ENCODE data around the gene LYPD4. TPM values are rescaled to one million over a fixed set of nuclear protein-coding genes. Genes with fewer than 3 reads are reported as not detected.

The LYPD4 gene
- total and polyA plus RNA-seq, 2 donors (not counting 1 experiment from before 2014, with no cell fraction given): not detected

DNA sequence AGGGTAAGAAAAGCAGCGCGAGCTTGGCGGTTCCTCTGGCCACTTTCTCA, 343 bp upstream of the LYPD4 start, which contains the start of gene DMRTC2:
Gene DMRTC2, plus strand, starts transcription at position 42 of the 50 bp plus-strand sequence. CDS start 2,387 bp downstream, outside the sequence.
- Histone ChIP-seq H3K4me3 (replicated peaks in 1 of 4; ENCODE audit: control extremely low read depth in 1 of 4, insufficient read depth in 1 of 4, low read depth in 3 of 4, low read length in 4 of 4) (no peak within 1 kb of the TSS), H3K36me3 (ENCODE audit: control insufficient read depth, insufficient read depth, low read length) (no peaks in the 10 kb centered on the region), H3K9me3 (ENCODE audit: control insufficient read depth, insufficient read depth, low read depth, low read length) (no peaks in the 10 kb centered on the region), H3K27ac (ENCODE audit: insufficient read depth, low read length) (no peak within 1 kb of the TSS), H4K20me1 (ENCODE audit: control insufficient read depth, extremely low read depth, insufficient read depth, low read length) (no peaks in the 10 kb centered on the region), H3K27me3 (ENCODE audit: control insufficient read depth, insufficient read depth, low read length) (no peaks in the 10 kb centered on the region), H3K79me2 (ENCODE audit: control insufficient read depth, insufficient read depth, low read length) (no peaks in the 10 kb centered on the region), H3K4me1 (ENCODE audit: control insufficient read depth, extremely low read depth, insufficient read depth, low read length) (no peaks in the 10 kb centered on the region), H3K9ac (ENCODE audit: insufficient read depth, low read length) (no peak within 1 kb of the TSS), H2AFZ (ENCODE audit: low read length) (no peak within 1 kb of the TSS), H3K4me2 (ENCODE audit: extremely low read depth, insufficient read depth, low read length) (no peak within 1 kb of the TSS)
- DNase-seq (ENCODE audit: low read depth in 2 of 2): no peak
- TF ChIP-seq, protein P1, sequence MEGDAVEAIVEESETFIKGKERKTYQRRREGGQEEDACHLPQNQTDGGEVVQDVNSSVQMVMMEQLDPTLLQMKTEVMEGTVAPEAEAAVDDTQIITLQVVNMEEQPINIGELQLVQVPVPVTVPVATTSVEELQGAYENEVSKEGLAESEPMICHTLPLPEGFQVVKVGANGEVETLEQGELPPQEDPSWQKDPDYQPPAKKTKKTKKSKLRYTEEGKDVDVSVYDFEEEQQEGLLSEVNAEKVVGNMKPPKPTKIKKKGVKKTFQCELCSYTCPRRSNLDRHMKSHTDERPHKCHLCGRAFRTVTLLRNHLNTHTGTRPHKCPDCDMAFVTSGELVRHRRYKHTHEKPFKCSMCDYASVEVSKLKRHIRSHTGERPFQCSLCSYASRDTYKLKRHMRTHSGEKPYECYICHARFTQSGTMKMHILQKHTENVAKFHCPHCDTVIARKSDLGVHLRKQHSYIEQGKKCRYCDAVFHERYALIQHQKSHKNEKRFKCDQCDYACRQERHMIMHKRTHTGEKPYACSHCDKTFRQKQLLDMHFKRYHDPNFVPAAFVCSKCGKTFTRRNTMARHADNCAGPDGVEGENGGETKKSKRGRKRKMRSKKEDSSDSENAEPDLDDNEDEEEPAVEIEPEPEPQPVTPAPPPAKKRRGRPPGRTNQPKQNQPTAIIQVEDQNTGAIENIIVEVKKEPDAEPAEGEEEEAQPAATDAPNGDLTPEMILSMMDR (conservative IDR thresholded peaks at IDR 0.05 in 1 of 2, IDR thresholded peaks at IDR 0.05 in 1 of 2; ENCODE audit: low read depth in 1 of 2, low read length in 2 of 2): no peak
- no peak for TF ChIP-seq EZH2 (IDR thresholded peaks at IDR 0.05; ENCODE audit: low read length, missing control alignments)

DNA sequence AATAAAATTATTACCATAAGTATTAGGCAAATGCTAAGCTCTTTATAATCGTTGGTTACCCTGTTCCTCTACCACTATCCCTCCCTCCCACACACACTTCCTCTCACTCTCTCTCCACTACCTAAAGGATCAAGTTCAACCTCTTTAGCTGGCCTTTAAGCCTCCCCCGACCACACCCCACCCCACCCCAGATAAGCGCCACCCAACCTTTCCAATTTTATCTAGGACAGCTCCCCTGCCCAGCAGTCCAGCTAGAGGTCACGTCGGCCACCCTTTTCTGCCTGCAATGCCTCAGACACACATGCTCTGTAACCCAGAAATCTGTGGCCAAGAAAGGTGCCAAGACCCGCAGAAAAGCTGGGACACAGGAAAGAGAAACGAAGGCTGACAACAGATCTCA, 1.1 kb downstream of the LYPD4 start:
- no peak for TF ChIP-seq EZH2 (IDR thresholded peaks at IDR 0.05; ENCODE audit: low read length, missing control alignments)
- TF ChIP-seq, protein P1 (conservative IDR thresholded peaks at IDR 0.05 in 1 of 2, IDR thresholded peaks at IDR 0.05 in 1 of 2; ENCODE audit: low read depth in 1 of 2, low read length in 2 of 2): no peak
- Histone ChIP-seq H3K36me3 (ENCODE audit: control insufficient read depth, insufficient read depth, low read length) (no peaks in the 10 kb centered on the region), H3K9ac (ENCODE audit: insufficient read depth, low read length) (no peak overlapping the region), H2AFZ (ENCODE audit: low read length) (no peak overlapping the region), H3K4me3 (replicated peaks in 1 of 4; ENCODE audit: control extremely low read depth in 1 of 4, insufficient read depth in 1 of 4, low read depth in 3 of 4, low read length in 4 of 4) (no peak overlapping the region), H3K27me3 (ENCODE audit: control insufficient read depth, insufficient read depth, low read length) (no peaks in the 10 kb centered on the region), H4K20me1 (ENCODE audit: control insufficient read depth, extremely low read depth, insufficient read depth, low read length) (no peaks in the 10 kb centered on the region), H3K4me1 (ENCODE audit: control insufficient read depth, extremely low read depth, insufficient read depth, low read length) (no peaks in the 10 kb centered on the region), H3K79me2 (ENCODE audit: control insufficient read depth, insufficient read depth, low read length) (no peaks in the 10 kb centered on the region), H3K27ac (ENCODE audit: insufficient read depth, low read length) (no peak overlapping the region), H3K4me2 (ENCODE audit: extremely low read depth, insufficient read depth, low read length) (no peak overlapping the region), H3K9me3 (ENCODE audit: control insufficient read depth, insufficient read depth, low read depth, low read length) (no peaks in the 10 kb centered on the region)
- no peak for DNase-seq (ENCODE audit: low read depth in 2 of 2)

DNA sequence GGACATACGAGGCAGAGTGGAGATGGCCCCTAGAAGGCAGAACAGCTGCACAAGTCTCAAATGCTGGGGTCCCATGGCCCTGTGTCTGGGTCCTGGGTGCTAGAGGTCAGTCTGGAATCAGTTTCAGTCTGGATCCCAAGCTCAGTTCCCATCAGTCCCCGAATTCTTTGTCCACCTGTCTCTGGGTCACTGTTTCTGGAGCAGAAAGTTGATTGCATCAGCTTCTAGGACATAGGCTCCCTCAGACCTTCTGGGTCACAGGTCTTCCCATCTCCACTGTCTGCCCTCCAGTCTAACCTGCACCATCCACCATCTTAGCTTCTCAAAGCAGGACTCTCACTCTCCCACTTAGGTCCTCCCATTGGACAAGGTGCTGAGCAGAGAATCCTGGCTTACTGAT, 5.3 kb downstream of the LYPD4 start:
- H3K27me3 ChIP-seq (ENCODE audit: control insufficient read depth, insufficient read depth, low read length): peaks cover 10% of the 10 kb centered on the region
- no peaks in the 10 kb centered on the region for H3K36me3 ChIP-seq (ENCODE audit: control insufficient read depth, insufficient read depth, low read length)
- no peak for DNase-seq (ENCODE audit: low read depth in 2 of 2)
- H2AFZ ChIP-seq (ENCODE audit: low read length): no peak overlapping the region
- no peak overlapping the region for H3K4me3 ChIP-seq (replicated peaks in 1 of 4; ENCODE audit: control extremely low read depth in 1 of 4, insufficient read depth in 1 of 4, low read depth in 3 of 4, low read length in 4 of 4)
- H3K79me2 ChIP-seq (ENCODE audit: control insufficient read depth, insufficient read depth, low read length): no peaks in the 10 kb centered on the region
- H3K4me1 ChIP-seq (ENCODE audit: control insufficient read depth, extremely low read depth, insufficient read depth, low read length): no peaks in the 10 kb centered on the region
- no peaks in the 10 kb centered on the region for H4K20me1 ChIP-seq (ENCODE audit: control insufficient read depth, extremely low read depth, insufficient read depth, low read length)
- no peak for TF ChIP-seq EZH2 (IDR thresholded peaks at IDR 0.05; ENCODE audit: low read length, missing control alignments)
- TF ChIP-seq, protein P1 (conservative IDR thresholded peaks at IDR 0.05 in 1 of 2, IDR thresholded peaks at IDR 0.05 in 1 of 2; ENCODE audit: low read depth in 1 of 2, low read length in 2 of 2): no peak
- no peak overlapping the region for H3K4me2 ChIP-seq (ENCODE audit: extremely low read depth, insufficient read depth, low read length)
- no peak overlapping the region for H3K27ac ChIP-seq (ENCODE audit: insufficient read depth, low read length)
- no peaks in the 10 kb centered on the region for H3K9me3 ChIP-seq (ENCODE audit: control insufficient read depth, insufficient read depth, low read depth, low read length)
- H3K9ac ChIP-seq (ENCODE audit: insufficient read depth, low read length): no peak overlapping the region

All from fibroblast of lung (primary cell).